HG02588 (cell line): ENCODE data around the gene NPPA.

ENCODE experiments used
- ATAC-seq: cut with Tn5 transposase; IDR thresholded peaks from one replicate; pipeline ENCODE4 v1.9.1; 2021; ENCODE audit warnings: mild to moderate bottlenecking, moderate library complexity; ENCODE audit not compliant: unreplicated experiment

The NPPA gene

GRCh38 chr1:11845641-11846335 lies 1.8 kb downstream of the NPPA start:
- no peak for ATAC-seq

DNA sequence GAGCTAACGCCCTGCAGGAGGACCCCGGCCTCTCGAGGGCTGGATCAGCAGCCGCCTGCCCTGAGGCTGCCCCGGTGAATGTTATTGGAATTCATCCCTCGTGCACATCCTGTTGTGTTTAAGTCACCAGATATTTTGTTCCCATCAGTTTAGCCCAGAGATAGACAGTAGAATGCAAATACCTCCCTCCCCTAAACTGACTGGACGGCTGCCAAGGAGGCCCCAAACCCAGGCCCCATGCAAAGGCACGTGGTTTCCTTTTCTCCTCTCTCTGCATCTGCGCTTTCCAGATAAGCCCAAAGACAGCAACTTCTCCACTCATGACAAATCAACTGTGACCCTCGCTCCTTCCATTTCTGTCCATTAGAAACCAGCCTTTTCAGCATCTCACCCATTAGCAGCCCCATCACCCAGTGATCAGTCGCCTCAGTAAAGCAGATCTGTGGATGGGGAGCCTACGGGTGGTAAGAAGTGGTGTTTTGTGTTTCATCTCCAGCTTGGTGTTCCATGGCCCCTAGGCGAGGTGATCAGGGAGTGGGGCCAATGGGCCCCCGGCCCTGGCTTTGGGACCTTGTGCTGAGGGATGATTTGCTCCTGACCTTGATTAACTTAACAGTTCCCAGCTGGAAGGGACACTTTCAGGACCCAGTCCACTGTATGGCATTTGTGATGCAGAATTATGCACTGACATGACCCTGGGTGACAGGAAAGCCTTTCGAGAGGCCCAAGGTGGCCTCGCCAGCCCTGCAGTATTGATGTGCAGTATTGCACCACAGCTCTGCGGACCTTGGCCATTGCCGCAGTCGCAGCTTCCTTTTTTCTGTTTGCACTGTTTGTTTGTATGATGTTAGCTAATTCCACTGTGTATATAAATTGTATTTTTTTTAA lies 5.2 kb downstream of the NPPA start:
- no peak for ATAC-seq

DNA sequence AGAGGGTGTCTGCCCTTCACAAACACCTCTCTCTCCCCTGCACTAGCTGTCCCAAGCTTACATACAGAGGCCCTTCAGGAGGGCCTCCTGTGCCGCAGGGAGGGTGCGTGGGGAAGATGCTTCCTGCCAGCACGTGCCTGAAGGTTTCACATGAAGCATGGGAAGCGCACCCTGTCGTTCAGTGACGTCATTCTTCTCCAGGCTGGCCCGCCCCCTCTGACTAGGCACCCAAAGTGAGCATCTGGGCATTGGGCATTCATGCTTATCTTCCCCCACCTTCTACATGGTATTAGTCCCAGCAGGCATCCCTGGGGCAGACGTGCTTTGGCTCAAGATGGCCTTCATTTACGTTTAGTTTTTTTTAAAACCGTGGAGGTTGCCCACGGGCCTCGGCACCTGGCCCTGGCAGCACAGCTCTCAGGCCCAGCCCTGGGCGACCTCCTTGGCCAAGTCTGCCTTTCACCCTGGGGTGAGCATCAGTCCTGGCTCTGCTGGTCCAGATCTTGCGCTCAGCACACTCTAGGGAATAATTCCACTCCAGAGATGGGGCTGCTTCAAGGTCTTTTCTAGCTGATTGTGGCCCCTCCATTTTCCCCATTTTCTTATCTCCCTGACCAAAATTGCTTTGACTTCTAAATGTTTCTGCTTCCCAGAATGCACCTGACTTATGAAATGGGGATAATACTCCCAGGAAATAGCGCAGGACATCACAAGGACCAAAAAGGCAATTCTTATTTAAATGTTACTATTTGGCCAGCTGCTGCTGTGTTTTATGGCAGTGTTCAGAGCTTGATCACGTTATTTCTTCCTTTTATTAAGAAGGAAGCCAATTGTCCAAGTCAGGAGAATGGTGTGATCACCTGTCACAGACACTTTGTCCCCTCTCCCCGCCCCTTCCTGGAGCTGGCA lies 6.1 kb downstream of the NPPA start:
- no peak for ATAC-seq

DNA sequence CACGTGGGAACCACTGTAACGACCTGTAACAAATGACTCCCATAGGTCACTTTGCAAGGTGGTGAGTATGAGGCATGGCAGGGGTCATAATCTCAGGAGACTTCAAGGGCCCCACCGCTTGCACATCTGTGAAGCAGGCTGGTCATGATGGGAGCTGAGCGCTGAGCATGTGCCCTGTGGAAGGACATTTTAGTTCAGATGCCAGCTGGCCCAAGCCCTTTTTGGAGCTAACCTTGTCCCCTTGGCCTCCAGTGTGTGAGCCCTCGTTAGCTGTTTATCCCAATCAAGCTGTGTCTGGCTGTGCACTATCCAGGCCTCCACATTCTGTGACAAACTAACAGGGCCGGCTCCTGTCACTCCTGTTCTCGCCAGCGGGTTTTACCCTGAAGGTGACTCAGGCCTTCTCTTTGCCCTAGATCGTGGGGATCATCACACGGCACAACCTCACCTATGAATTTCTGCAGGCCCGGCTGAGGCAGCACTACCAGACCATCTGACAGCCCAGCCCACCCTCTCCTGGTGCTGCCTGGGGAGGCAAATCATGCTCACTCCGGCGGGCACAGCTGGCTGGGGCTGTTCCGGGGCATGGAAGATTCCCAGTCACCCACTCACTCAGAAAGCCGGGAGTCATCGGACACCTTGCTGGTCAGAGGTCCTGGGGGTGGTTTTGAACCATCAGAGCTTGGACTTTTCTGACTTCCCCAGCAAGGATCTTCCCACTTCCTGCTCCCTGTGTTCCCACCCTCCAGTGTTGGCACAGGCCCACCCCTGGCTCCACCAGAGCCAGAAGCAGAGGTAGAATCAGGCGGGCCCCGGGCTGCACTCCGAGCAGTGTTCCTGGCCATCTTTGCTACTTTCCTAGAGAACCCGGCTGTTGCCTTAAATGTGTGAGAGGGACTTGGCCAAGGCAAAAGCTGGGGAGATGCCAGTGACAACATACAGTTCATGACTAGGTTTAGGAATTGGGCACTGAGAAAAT lies 7.6 kb downstream of the NPPA start:
- ATAC-seq: no peak

DNA sequence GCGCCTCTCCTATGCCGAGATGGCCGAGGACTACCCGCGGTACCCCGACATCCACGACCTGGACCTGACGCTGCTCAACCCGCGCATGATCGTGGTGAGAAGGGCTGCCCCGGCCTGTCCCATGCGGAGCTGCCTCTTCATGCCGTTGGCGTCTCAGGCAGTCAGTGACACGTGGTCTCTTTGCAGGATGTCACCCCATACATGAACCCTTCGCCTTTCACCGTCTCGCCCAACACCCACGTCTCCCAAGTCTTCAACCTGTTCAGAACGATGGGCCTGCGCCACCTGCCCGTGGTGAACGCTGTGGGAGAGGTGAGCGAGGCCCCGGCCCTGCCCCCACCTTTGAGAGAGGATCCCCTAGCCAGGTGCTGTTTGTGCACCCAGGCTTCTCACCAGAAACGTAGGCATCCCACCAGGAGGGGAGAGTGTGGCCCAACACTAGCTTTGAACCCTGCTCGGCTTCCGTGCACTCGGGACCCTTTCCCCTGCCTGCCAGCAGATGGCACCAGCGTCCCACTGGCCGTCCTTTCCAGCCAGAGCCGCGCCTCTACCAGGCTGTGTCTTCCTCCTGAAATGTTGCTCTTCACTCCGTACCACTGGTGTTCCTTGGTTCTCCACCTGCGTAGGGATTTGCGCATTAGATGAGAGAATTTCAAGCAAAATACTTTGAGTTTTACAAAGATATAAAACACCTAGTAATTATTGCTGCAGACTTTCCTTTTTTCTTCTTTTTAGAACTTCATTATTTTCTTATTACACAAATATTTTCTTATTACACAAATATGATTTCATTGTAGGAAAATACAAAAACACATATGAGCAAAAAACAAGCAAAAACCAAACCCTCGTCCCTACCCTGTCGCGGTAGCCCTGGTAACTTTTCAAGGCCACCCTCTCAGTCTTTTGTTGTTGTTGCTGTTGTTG lies 9.0 kb downstream of the NPPA start:
- ATAC-seq: no peak

DNA sequence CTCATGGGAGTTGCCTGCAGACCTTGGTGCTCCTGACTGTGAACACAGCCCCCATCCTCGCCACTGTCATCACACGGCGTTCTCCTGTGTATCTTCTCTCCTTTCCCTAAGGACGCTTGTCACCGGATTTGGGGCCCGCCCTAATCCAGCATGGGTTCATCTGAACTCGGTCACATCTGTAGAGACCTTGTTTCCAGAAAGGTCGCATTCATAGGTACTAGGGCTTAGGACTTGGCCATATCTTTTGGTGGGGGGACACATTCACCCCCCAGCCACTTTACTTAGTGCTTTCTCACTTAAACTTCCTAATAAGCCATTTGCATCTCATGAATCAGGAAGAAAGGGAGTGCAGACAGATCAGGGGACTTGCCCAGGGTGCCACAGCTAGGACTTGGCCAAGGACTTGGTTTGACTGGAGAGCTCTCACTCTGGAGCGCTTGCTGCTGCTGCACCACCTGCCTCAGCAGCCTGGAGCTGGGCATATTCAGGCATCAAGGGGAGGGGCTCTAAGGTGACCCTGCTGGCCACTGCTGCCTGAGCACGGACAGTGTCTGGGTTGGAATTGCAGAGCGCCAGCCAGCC lies 9.7 kb downstream of the NPPA start:
- no peak for ATAC-seq

DNA sequence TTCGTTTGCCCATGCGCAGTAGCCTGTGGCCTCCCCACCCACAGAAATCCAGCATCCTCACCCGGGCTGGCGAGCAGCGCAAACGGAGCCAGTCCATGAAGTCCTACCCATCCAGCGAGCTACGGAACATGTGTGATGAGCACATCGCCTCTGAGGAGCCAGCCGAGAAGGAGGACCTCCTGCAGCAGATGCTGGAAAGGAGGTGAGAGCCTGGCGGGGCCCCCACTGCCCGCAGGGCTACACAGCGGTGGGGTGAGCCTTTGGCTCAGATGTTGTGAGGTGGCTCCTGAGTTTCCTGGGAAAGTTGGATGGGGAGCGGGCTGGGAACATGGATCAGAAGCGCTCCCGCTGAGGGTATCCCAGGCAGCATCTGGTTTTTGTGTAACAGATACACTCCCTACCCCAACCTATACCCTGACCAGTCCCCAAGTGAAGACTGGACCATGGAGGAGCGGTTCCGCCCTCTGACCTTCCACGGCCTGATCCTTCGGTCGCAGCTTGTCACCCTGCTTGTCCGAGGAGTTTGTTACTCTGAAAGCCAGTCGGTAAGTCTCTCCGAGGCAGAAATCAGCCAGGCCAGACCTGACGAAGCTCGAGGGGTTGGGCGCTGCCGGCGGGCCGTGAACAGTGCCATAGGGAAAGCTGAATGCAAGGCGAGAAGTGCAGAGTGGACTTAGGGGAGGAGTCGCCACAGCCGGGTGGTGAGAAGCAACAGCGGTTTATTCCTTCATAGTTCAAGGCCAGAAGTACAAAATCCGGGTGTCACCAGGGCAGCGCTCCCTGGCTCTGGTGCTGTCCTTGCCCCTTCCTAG lies 10.4 kb downstream of the NPPA start:
- no peak for ATAC-seq

DNA sequence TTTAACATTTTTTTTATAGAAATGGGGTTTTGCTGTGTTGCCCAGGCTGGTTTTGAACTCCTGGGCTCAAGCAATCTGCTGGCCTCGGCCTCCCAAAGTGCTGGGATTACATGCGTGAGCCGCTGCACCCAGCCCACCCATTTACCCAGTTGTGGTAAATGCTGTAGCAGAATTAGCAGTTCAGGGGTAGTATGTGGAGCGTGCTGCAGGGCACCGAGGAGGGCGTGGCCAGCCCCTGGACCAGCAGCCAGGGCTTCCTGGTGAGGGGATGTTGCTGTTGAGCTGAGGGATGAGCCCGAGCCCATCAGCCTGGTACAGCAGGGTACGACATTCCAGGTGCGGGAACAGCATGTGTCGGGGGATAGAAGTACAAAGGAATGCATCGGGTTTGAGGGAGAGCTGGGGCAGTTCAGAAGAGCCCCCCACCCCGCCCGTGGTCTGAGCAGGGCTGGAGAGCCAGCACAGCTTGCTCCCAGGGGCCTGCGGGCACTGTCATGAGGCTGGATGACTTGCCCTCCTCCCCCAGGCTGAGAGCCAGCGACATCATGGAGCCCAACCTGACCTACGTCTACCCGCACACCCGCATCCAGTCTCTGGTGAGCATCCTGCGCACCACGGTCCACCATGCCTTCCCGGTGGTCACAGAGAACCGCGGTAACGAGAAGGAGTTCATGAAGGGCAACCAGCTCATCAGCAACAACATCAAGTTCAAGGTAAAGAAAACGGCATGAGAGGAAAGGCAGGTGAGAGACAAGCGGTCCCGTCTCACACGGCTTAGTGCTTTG lies 11.9 kb downstream of the NPPA start:
- no peak for ATAC-seq

DNA sequence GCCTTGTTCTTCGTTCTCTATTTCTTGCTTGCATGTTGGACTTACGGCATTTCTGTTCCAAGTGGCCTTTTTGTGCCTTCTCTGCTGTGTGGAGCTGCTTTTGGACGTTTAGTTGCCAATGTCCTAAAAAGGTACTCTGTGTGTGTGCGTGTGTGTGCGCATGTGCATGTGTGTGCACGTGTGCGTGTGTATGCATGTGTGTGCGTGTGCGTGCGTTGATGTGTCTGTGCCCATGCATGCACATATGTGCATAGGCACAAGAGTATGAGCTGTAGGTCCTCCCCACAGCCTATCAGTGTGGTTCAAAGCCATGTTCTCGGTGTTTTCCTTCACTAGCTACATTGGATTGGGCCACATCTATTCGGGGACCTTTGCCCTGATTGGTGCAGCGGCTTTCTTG lies 13.7 kb downstream of the NPPA start:
- no peak for ATAC-seq

DNA sequence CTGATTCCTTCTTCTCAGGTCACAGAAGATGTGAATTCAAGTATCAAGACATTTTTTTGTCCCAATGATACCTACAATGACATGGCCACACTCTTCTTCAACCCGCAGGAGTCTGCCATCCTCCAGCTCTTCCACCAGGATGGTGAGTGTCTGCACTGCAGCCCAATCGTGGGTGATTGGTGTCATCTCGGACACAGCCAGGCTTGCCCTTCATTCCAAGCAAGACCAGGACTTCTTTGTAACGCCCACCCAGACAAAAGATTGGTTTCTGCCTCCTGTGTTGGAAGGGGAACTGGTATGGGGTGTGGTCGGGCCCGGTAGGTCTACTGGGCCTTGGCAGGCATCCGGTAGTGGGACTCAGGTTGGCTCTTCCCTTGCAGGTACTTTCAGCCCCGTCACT lies 14.1 kb downstream of the NPPA start:
- ATAC-seq: no peak

DNA sequence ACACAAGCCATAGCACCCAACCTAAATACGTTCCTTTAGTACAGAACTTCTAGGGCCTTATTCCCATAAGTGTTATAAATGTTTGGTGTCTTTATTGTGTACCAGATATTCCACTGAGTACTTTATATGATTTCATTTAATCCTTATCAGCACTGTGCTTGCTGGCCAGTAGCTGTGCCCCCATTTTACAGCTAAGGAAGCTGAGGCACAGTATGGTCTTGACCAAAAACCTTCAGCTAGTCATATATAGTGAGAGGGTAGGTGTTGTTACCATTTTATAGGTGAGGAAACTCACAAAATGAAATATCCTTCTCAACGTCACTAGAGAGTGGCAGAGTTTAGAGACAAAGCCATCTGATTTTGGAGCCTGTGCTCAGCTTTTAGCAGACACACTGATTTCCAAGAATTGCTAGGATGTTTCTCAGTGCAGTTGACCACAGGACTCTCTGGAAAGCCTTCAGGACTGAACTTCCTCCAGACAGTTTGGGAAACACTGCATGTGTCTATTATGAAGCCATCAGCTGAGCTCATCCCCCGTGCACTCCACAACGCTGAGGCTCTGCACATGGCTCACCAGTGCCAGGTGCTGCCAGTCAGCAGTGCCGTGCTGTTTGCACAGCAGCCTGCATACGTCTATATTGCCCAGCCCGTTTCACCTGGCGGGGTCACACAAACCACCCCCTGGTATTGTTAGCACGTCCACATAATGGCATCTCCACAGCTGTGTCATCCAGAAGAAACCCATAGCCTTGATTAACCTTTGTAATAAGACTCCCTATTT lies 15.4 kb downstream of the NPPA start:
- no peak for ATAC-seq

- no peak for ATAC-seq
These were observed 19.1 kb downstream of the NPPA start for GRCh38 chr1:11828511-11828910.

DNA sequence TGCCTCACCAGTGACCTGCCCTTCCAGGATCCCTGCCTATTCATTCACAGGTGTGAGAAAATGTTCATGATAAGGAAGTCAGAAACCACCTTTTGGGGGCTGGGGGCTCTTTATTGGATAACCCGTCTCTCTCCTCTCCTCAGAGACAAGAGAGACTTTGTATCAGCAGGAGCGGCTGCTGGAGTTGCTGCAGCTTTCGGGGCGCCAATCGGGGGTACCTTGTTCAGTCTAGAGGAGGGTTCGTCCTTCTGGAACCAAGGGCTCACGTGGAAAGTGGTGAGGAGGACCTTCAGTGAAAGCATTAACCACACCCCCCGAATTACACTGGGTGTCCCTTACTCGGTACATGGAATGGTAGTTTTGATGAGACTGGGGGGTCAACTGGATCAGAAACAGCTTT lies 20.6 kb downstream of the NPPA start:
- no peak for ATAC-seq

DNA sequence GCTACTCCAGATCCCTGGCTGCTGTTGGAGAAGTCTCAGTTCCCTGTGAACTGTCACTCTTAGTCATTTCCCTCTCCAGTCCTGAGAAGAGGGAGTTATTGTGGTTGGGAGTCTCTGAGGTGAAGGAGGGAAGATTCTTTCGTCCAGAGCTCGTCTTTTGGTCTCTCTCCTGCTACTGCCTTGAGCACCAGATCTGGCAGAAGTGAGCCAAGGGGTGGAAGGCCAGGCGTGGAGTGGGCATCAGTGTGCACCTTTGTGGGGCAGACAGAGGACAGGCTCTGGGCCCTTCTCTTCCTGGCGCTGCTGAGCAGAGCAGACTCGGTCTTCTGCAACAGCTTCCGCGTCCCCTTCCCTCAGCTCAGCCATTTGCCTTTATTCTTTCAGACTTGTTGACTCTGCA lies 22.5 kb downstream of the NPPA start:
- ATAC-seq: no peak

DNA sequence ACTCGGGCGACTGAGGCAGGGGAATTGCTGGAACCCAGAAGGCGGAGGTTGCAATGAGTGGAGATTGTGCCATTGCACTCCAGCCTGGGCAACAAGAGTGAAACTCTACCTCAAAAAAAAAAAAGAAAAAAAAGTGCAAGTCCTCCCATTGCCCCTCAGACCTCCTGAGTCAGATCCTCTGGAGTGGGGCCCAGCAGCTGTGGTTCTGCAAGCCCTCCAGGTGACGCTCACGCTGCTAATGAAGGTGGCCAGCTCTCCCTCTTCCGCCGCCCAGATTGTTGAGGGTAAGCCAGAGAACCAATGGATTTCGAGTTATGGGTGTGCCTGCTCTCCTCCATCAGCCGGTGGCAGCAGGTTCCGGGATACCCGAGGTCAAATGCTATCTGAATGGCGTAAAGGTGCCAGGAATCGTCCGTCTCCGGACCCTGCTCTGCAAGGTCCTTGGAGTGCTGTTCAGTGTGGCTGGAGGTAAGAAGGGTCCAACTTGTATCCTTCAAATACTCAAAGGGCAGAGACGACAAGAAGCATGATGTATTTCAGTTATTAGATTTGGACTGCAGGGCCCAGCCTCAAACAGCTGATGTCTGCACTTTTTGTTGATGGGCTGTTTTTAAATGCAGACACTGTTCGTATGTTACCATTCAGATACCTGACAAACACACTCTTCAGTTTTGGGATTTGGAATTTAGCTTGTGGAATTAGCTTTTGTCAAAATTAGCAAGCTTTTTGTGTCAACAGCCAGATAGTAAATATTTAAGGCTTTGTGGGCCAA lies 24.0 kb downstream of the NPPA start:
- no peak for ATAC-seq

GRCh38 chr1:11822091-11822490 lies 25.5 kb downstream of the NPPA start:
- no peak for ATAC-seq
